CD4-positive, alpha-beta T cell treated with Interleukin-6 at 100 ng/mL for 8 hours (primary cell): ENCODE results near the gene ZGRF1.
"Not testable (repeated sequence)": the region's sequence is repeated elsewhere in the genome, so short reads cannot be mapped to it uniquely, and the experiment has no call there.

ENCODE experiments used
- DNase-seq: peaks from one replicate; pipeline ENCODE4 v3.0.0-alpha.2; 2020; ENCODE audit warnings: mixed read lengths, low spot score

Gene ZGRF1

DNA sequence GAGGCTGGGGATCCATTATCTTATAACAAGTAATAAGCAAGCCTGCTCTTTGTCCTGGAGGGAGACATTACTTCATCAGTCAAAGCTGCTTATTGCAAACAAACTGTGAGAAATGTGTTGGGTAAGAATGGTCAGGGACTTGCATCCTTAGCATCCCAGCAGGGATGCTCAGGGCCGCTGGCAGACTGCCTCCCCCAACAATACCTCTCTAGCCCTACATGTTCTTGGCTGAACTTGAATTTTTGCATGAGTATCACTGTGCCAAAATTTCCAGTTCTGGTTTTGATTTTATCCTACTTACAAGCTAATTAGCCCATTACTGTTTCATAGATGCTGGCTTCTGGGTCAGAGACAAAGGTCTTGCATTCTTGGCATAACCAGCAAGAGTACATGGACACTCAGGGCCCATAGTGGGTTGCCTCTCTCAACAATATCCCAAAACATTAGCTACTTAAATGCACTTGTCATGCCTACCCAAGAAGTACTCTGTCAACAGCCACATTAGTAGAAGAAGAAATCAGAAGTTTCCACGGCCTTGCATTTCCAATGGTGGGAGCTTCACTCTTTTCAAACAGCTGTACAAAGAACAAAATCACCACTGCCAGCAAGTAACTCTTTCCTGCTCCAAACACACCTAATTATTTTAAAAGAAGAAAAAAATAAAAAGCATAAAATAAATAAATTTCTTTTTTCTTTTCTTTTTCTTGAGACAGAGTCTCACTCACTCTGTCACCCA, 78.9 kb downstream of the ZGRF1 start:
- no peak for DNase-seq

- not testable (repeated sequence) for DNase-seq
These were observed 82.4 kb downstream of the ZGRF1 start for GRCh38 chr4:112554271-112554670.

DNA sequence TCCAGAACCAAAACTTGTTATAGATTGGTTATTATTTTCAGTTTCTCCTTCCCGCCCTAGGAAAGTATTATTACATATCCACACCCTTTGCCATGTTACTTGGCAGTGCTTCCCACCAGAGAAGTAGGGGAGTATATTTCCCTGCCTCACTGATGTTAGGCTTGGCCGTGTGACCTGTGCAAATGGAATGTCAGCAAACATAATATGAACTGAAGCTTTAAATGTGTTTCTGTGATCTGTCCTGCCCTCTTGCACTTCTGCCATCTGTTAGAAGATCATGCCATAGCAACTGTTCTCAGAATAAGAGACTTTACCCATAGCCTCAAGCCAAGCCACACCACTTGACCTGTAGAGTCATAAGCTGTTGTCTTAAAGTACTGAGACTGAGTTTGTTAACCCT, 84.0 kb downstream of the ZGRF1 start:
- DNase-seq, result no peak

GRCh38 chr4:112550728-112551127, 86.0 kb downstream of the ZGRF1 start:
- DNase-seq, result no peak

DNA sequence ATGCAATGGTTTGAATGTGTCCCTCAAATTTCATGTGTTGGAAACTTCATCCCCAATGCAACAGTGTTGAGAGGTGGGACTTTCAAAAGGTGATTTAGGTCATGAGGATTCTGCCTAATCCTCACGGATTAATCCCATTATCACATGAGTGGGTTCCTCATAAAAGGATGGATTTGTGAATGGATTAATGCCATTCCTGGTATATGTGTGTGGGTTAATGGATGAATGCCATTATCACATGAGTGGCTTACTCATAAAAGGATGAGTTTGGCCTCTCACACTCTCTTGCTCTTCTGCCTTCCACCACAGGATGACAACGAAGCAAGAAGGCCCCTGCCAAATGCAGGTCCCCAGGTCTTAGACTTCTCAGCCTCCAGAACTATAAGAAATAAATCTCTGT, 90.2 kb downstream of the ZGRF1 start:
- DNase-seq, result no peak

GRCh38 chr4:112545346-112545745, 91.4 kb downstream of the ZGRF1 start:
- no peak for DNase-seq

DNA sequence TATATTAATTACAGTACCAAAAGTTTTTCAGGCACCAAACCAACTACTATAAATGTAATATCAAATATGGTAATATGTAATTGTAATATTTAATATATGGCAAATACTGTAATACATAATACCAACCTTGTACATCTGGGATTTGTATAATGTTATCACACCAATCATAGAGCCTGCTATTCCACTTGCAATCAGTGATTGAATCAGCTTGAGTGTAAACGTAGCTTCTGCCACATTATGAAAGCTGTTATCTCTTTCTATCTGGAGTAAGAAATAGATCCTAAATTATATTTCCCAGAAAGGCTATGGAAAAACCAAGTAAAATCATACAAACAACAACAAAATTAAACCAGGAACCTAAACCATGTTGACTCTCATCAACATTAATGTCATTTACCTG, 96.0 kb downstream of the ZGRF1 start:
- DNase-seq, result no peak

DNA sequence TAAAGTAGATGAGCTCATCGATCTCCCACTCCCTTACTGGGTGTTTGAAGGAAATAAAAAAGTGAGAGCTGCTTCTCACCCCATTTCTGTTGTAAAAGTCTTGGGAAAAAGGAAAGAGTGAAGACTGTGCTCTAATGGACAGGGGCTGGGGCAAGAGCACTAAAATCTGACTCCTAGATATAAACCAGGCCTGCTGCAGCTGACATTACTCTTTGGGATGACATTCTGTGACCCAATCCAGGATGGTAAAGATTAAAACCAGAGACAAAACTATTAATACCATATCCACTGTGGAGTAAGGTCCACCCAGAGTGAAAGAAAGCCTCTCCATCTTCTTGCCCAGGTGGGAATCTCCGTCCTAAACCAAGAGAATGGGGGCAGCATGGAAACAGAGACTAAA, 100.6 kb downstream of the ZGRF1 start:
- DNase-seq, result no peak

GRCh38 chr4:112532267-112532666, 104.4 kb downstream of the ZGRF1 start:
- DNase-seq, result no peak

DNA sequence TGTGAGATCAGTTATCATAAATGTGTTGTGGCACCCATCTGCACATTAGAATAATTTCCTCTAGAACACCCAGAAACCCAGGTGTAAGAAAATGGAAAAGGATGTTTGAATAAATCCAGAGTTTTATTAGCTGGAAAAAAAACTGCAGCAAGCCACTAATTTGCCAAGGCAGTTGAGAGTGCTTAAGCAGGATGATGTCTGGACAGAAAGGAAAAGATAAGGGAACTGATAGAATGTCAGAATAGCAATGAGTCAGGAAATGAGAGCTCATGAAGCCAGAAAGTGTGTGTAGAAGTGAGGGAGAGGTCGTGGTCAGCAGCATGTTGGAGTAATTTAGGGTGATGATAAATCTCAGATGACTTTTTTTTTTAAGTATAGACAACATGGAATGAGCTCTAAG, 105.6 kb downstream of the ZGRF1 start:
- DNase-seq, result no peak

DNA sequence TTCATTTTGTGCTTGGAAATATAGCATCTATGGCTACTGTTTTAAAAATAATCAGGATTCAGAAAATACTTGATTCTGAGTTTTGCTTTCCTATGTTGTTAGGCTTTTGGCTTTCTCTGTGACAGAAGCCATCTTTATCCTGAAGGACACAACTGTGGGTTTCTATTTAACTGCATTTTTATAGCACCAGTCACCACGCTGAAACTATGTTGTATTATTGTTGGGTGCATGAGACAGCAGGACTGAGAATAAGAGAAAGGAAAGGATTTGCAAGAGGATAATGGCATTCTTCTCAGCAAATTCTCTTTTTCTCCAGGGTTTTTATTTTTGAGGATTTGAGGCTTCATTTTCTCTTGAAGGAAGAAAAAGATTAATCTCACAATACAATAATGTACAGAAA, 110.6 kb downstream of the ZGRF1 start:
- DNase-seq, result no peak

DNA sequence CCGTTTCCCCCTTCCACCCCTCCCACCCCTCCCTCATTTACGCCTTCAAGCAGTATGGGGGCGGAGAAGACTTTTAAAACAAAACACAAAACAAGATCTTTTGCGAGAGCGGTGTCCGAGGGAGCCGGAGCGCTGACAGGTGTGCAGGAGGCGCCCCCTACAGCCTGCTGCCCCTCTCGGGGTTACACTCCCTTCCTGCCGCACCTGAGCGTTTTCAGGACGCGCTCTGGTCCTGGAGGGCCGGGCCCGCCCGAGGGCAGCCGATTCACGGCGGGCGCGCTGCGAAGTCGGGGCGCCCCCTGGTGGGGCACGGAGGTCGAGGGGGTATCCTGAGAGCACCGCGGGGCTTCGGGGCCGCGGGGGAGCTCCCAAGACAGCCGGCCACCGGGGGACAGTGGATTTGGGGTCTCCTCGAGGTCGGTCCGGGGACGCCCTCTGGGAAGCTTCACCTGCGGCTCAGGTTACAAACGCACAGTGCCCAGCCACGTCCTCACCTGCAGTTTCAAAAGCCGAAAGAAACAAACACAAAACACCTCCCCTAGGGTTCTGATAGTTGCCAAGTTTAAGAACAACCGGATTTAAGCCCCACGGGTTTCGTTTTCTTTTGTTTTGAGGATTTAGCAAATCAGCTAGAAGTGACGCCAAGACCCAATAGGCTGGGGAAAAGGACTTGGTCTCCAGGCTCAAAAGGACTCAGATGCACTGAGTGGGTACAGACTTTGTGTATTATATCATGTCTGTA, 112.8 kb downstream of the ZGRF1 start:
- peak; percentile 66 for DNase-seq

GRCh38 chr4:112523008-112523721, 113.5 kb downstream of the ZGRF1 start:
- DNase-seq, result peak; percentile 30

GRCh38 chr4:112522431-112522830, 114.3 kb downstream of the ZGRF1 start:
- DNase-seq, result not testable (repeated sequence)

DNA sequence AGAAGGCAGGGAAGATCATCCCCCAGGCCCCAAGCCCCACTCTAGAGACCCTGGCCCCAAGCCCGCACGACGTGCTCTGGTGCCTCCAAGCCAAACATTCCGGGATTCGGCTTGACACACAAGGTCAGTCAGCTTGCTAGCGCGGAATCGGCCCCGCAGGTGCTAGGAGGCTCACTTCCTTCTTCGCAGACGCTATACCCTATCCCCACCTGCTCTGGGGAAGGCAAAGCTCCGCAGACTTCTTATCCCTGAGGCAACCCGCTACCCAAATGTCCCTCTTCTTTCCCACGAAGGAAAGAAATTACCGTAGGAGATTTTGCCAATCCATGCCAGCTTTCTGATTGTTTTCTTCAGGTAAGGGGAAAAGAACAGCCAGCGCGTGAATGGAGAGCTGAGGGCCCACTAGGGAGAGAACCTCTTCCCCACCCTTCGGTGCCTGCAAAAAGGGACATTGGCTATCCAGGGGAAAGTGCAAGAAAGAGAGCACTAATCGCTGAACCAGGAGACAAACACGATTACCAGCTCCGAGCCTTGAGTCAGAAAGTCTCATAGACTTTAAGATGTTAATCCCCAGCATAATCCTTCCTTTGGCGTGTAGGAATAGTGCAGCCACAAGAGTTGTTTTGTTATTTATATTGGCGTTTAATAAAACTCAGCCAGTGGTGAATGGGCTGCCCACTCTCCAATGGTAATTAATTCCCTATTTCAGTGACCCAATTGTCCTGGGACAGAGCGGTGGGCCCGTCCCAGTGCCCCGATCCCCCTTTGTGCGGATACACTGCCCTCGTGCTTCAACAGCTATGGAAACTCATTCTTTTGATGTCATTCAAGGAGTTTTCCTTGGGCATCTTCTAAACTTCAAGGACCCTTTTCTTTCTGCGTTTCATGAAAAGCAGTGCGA, 115.3 kb downstream of the ZGRF1 start:
- no peak for DNase-seq

DNA sequence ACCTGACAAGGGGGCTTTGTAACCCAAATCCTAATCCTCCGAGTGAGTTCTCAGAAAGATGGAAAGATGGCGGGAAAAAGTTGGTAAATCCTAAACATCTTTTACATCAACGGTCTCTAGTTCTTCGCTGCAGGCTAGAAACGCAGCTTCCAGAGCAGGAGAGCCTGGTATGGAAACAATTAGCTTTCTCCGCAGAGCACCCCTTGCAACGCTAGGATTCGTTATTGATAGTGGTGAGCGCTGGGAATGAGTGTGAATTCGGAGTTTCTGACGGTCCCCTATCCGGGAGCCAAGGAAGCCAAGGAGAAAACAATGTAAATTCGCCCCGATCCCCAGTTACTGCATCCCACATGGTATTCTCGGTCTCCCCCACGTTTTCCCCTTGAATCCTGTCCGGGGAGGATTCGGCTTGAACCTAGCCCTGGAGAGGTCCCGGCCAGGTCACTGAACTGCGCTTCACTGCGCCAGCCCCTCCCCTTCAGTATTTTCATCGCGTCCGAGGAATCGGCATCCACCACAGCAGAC, 116.0 kb downstream of the ZGRF1 start:
- no peak for DNase-seq

- DNase-seq, result no peak
These were observed 116.8 kb downstream of the ZGRF1 start for GRCh38 chr4:112519689-112520597.

DNA sequence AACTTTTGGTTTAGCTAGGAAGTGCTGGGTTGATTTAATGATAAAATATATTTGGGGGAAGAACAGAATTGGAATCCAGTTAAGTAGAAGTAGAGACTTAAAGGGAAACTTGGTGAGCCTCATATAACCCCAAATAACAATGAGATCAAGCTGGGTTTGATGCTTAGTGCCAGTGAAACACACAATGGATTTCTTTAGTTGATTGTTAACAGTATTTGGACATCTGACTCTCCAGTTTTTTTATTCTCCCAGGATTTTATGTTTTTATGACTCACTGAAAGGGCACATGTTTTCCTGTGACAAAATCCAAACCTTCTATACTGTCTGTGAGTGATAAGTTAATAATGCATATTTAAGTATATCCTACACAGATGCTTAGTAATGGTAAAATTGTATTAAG, 118.0 kb downstream of the ZGRF1 start:
- DNase-seq, result no peak

GRCh38 chr4:112517911-112518310, 118.8 kb downstream of the ZGRF1 start:
- no peak for DNase-seq

- no peak for DNase-seq
These were observed 119.6 kb downstream of the ZGRF1 start for GRCh38 chr4:112517067-112517634.
